HEK293 (cell line): Measurements from ENCODE around the gene MME.
A peak's percentile ranks its signal among the peaks of the same experiment; 100 is the strongest.

Experiments
- CTCF ChIA-PET: fragments of 350-600 bp; formaldehyde crosslinking; extraction: SDS; loops from one replicate; lab custom pipeline; 2021; ENCODE audit warnings: antibody characterized with exemption; lab: Yijun Ruan, JAX
- POLR2A ChIA-PET: fragments of 300-600 bp; formaldehyde crosslinking; extraction: SDS; loops from one replicate; lab custom pipeline; 2020; ENCODE audit warnings: antibody characterized with exemption, inconsistent platforms; lab: Yijun Ruan, JAX
- H3K27ac ChIP-seq: fragments of 200-500 bp; sonication (Bioruptor generic); 2 replicates; pipeline ENCODE4 v1.5.1; 2014; ENCODE audit warnings: low read depth, low read length, control low read depth, inconsistent platforms; ENCODE audit errors: extremely low read depth
- H3K36me3 ChIP-seq, 2 experiments: fragments of 200-500 bp in 1 of 2; sonication (Bioruptor generic) in 1 of 2; 1 replicate in 1 of 2; 2 replicates in 1 of 2; pipeline ENCODE4 v1.5.1; 2014 to 2017; ENCODE audit warnings: inconsistent platforms in 2 of 2, low read length in 2 of 2; ENCODE audit not compliant: control insufficient read depth in 2 of 2, insufficient read depth in 1 of 2
- H3K4me1 ChIP-seq: fragments of 200-500 bp; sonication (Bioruptor generic); 2 replicates; pipeline ENCODE4 v1.5.1; 2014; ENCODE audit warnings: mild to moderate bottlenecking, low read length, inconsistent platforms; ENCODE audit not compliant: control insufficient read depth, insufficient read depth
- H3K4me3 ChIP-seq: 2 replicates; pipeline ENCODE4 v1.5.1; 2011; ENCODE audit warnings: low read depth, mild to moderate bottlenecking, control low read depth, low read length, moderate library complexity
- H3K9me3 ChIP-seq: fragments of 200-500 bp; sonication (Bioruptor generic); 2 replicates; pipeline ENCODE4 v1.5.1; 2014; ENCODE audit warnings: low read depth, low read length, inconsistent platforms; ENCODE audit not compliant: control insufficient read depth, insufficient read depth
- GLIS1 ChIP-seq: fragments of 450-650 bp; formaldehyde crosslinking; IDR thresholded peaks from 2 replicates; pipeline ENCODE4 v1.5.1; 2016; ENCODE audit warnings: missing biosample characterization, missing genetic modification characterization
- KLF16 ChIP-seq: fragments of 450-650 bp; formaldehyde crosslinking; IDR thresholded peaks from 2 replicates; pipeline ENCODE4 v1.5.1; 2017; ENCODE audit warnings: missing biosample characterization, missing genetic modification characterization
- KLF9 ChIP-seq: fragments of 450-650 bp; formaldehyde crosslinking; IDR thresholded peaks from 2 replicates; pipeline ENCODE4 v1.5.1; 2016; ENCODE audit warnings: missing biosample characterization, missing genetic modification characterization, low read depth
- MYNN ChIP-seq: fragments of 450-650 bp; formaldehyde crosslinking; IDR thresholded peaks from 2 replicates; pipeline ENCODE4 v1.5.1; 2016; ENCODE audit warnings: missing biosample characterization, missing genetic modification characterization, borderline replicate concordance
- TRIM28 ChIP-seq: IDR thresholded peaks from 2 replicates; pipeline ENCODE4 v1.6.1; 2011; ENCODE audit warnings: low read length, control low read depth, borderline replicate concordance
- ZBTB48 ChIP-seq: fragments of 450-650 bp; formaldehyde crosslinking; IDR thresholded peaks from 2 replicates; pipeline ENCODE4 v1.5.1; 2016; ENCODE audit warnings: missing biosample characterization, missing genetic modification characterization
- ZNF114 ChIP-seq: fragments of 450-650 bp; formaldehyde crosslinking; IDR thresholded peaks from 2 replicates; pipeline ENCODE4 v1.5.0; 2017; ENCODE audit warnings: missing biosample characterization, missing genetic modification characterization
- ZNF174 ChIP-seq: fragments of 450-650 bp; formaldehyde crosslinking; IDR thresholded peaks from 2 replicates; pipeline ENCODE4 v1.5.0; 2017; ENCODE audit warnings: missing biosample characterization, mild to moderate bottlenecking, missing genetic modification characterization
- ZNF473 ChIP-seq: fragments of 450-650 bp; formaldehyde crosslinking; IDR thresholded peaks from 2 replicates; pipeline ENCODE4 v1.5.1; 2017; ENCODE audit warnings: missing biosample characterization, missing genetic modification characterization
- ZNF658 ChIP-seq: fragments of 450-650 bp; formaldehyde crosslinking; IDR thresholded peaks from 2 replicates; pipeline ENCODE4; 2016; ENCODE audit warnings: missing biosample characterization, missing genetic modification characterization
- ZNF664 ChIP-seq: fragments of 450-650 bp; formaldehyde crosslinking; IDR thresholded peaks from 2 replicates; pipeline ENCODE4 v1.5.1; 2016; ENCODE audit warnings: missing biosample characterization, missing genetic modification characterization
- ZNF777 ChIP-seq: fragments of 450-650 bp; formaldehyde crosslinking; IDR thresholded peaks from 2 replicates; pipeline ENCODE4 v1.5.1; 2017; ENCODE audit warnings: missing biosample characterization, missing genetic modification characterization, borderline replicate concordance
- TF ChIP-seq, protein P1 (sequence below): fragments of 450-650 bp; formaldehyde crosslinking; IDR thresholded peaks from 2 replicates; pipeline ENCODE4 v1.5.1; 2016; ENCODE audit warnings: missing biosample characterization, missing genetic modification characterization
- TF ChIP-seq, protein P2 (sequence below): fragments of 450-650 bp; formaldehyde crosslinking; IDR thresholded peaks from 2 replicates; pipeline ENCODE4 v1.5.1; 2016; ENCODE audit warnings: missing biosample characterization, missing genetic modification characterization
- TF ChIP-seq, protein P3 (sequence below): fragments of 450-650 bp; formaldehyde crosslinking; IDR thresholded peaks from 2 replicates; pipeline ENCODE4 v1.5.1; 2016; ENCODE audit warnings: missing biosample characterization, missing genetic modification characterization
- TF ChIP-seq, protein P4 (sequence below): fragments of 450-650 bp; formaldehyde crosslinking; conservative IDR thresholded peaks from 2 replicates; pipeline ENCODE4 v1.5.1; 2016; ENCODE audit warnings: low read depth, missing biosample characterization, missing genetic modification characterization
- TF ChIP-seq, protein P5 (sequence below): fragments of 450-650 bp; formaldehyde crosslinking; IDR thresholded peaks from 2 replicates; pipeline ENCODE4; 2016; ENCODE audit warnings: missing biosample characterization, missing genetic modification characterization

Gene MME

DNA sequence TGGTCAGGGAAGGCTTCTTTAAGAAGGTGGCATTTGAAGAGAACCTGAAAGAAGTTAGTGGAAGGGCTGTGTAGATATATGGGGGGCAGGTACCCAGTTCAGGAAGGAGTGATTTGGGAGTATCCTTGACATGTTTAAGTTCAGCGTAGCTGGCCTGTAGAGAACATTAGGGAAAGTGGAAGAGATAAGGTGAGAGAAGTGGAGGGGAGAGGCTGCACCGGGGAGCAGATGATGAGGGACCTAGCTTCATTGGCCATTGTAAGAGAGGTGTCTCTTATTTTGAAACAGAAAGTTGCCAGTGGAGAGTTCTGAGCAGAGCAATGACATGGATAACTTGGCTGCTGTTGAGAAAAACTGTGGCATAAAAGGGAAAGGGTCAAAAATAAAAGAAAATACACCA lies 44.6 kb upstream of the MME start:
- ChIA-PET CTCF (no interaction called here), POLR2A (no interaction called here)
- Histone ChIP-seq H3K9me3 (no peaks in the 10 kb centered on the region), H3K4me3 (no peak overlapping the region), H3K36me3 (no peaks in the 10 kb centered on the region), H3K4me1 (no peaks in the 10 kb centered on the region), H3K27ac (no peak overlapping the region)
- TF ChIP-seq ZNF664 (tag by site-specific recombination) (no peak), MYNN (tag by site-specific recombination) (0 out of 2 replicates have a peak, but pooled peaks have one; percentile 14)

DNA sequence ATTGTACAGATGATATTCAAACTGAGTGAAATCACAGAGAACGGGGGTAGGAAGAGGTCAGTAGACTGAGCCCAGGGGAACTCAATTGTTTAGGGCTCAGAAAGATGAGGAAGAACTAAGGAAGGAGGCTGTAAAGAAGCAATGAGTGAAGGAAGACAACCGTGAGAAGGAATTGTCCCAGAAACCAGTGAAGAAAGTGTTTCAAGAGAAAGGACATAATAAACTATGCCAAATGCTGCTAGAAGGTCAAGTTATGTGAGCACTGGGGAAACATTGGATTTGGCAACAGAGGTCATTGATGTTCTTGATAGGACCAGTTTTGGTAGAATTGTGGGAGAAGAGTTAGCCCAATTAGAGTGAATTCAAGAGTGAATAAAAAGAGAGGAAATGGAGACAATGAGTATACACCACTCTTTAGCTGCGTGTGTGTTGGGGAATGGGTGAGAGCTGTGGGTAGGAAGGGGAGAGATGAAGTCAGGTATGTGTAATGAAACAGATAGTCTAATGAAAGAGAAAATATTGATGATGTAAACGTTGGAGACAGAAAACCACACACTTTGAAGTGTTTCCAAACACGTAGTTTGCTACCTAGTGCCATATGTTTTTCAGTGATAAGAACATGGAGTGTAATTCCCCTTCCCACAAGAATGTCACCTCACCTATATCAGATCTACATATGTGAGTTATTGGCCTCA lies 42.5 kb upstream of the MME start:
- no peaks in the 10 kb centered on the region for H3K4me1 ChIP-seq
- TF ChIP-seq, protein P1, sequence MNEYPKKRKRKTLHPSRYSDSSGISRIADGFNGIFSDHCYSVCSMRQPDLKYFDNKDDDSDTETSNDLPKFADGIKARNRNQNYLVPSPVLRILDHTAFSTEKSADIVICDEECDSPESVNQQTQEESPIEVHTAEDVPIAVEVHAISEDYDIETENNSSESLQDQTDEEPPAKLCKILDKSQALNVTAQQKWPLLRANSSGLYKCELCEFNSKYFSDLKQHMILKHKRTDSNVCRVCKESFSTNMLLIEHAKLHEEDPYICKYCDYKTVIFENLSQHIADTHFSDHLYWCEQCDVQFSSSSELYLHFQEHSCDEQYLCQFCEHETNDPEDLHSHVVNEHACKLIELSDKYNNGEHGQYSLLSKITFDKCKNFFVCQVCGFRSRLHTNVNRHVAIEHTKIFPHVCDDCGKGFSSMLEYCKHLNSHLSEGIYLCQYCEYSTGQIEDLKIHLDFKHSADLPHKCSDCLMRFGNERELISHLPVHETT (tag by site-specific recombination) = no peak
- no peak for TF ChIP-seq KLF16 (tag by site-specific recombination)
- TF ChIP-seq, protein P2, sequence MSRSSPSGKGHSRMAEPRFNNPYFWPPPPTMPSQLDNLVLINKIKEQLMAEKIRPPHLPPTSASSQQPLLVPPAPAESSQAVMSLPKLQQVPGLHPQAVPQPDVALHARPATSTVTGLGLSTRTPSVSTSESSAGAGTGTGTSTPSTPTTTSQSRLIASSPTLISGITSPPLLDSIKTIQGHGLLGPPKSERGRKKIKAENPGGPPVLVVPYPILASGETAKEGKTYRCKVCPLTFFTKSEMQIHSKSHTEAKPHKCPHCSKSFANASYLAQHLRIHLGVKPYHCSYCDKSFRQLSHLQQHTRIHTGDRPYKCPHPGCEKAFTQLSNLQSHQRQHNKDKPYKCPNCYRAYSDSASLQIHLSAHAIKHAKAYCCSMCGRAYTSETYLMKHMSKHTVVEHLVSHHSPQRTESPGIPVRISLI (tag by site-specific recombination) = no peak
- no peak for TF ChIP-seq ZBTB48
- no peak for TF ChIP-seq ZNF777 (tag by site-specific recombination)
- TF ChIP-seq KLF9 (tag by site-specific recombination) = no peak
- TF ChIP-seq ZNF114 (tag by site-specific recombination) = no peak
- TF ChIP-seq, protein P3, sequence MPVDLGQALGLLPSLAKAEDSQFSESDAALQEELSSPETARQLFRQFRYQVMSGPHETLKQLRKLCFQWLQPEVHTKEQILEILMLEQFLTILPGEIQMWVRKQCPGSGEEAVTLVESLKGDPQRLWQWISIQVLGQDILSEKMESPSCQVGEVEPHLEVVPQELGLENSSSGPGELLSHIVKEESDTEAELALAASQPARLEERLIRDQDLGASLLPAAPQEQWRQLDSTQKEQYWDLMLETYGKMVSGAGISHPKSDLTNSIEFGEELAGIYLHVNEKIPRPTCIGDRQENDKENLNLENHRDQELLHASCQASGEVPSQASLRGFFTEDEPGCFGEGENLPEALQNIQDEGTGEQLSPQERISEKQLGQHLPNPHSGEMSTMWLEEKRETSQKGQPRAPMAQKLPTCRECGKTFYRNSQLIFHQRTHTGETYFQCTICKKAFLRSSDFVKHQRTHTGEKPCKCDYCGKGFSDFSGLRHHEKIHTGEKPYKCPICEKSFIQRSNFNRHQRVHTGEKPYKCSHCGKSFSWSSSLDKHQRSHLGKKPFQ (tag by site-specific recombination) = no peak
- no peak for TF ChIP-seq TRIM28
- TF ChIP-seq ZNF174 (tag by site-specific recombination) = no peak
- no peaks in the 10 kb centered on the region for H3K9me3 ChIP-seq
- H3K27ac ChIP-seq = no peak overlapping the region
- no peaks in the 10 kb centered on the region for H3K36me3 ChIP-seq
- POLR2A ChIA-PET = no interaction called here
- CTCF ChIA-PET = no interaction called here
- no peak overlapping the region for H3K4me3 ChIP-seq

DNA sequence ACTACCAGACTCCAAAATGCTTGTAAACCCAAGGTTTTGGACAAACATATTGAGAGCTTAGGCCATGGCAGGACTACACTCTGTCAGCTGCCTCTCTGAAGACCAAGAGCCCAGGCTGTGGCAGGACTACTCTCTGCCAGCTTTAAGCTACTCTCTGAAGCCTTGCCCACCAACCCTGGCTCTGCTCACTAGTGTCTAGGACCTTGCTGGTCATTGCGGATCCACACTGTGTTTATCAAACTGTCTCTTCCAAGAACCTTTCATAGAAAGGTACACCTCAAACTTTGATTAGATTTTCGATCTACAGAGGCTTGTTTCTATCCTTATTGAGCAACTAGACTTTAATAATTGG lies 41.9 kb upstream of the MME start:
- TF ChIP-seq, protein P4, sequence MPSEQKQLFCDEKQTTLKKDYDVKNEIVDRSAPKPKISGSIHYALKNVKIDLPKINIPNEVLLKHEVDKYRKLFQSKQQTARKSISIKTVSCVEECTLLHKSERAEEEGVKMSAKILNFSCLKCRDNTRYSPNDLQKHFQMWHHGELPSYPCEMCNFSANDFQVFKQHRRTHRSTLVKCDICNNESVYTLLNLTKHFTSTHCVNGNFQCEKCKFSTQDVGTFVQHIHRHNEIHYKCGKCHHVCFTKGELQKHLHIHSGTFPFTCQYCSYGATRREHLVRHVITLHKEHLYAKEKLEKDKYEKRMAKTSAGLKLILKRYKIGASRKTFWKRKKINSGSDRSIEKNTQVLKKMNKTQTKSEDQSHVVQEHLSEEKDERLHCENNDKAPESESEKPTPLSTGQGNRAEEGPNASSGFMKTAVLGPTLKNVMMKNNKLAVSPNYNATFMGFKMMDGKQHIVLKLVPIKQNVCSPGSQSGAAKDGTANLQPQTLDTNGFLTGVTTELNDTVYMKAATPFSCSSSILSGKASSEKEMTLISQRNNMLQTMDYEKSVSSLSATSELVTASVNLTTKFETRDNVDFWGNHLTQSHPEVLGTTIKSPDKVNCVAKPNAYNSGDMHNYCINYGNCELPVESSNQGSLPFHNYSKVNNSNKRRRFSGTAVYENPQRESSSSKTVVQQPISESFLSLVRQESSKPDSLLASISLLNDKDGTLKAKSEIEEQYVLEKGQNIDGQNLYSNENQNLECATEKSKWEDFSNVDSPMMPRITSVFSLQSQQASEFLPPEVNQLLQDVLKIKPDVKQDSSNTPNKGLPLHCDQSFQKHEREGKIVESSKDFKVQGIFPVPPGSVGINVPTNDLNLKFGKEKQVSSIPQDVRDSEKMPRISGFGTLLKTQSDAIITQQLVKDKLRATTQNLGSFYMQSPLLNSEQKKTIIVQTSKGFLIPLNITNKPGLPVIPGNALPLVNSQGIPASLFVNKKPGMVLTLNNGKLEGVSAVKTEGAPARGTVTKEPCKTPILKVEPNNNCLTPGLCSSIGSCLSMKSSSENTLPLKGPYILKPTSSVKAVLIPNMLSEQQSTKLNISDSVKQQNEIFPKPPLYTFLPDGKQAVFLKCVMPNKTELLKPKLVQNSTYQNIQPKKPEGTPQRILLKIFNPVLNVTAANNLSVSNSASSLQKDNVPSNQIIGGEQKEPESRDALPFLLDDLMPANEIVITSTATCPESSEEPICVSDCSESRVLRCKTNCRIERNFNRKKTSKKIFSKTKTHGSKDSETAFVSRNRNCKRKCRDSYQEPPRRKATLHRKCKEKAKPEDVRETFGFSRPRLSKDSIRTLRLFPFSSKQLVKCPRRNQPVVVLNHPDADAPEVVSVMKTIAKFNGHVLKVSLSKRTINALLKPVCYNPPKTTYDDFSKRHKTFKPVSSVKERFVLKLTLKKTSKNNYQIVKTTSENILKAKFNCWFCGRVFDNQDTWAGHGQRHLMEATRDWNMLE (tag by site-specific recombination) = no peak
- TF ChIP-seq ZNF473 (no peak), ZNF658 (no peak), GLIS1 (tag by site-specific recombination) (no peak)
- TF ChIP-seq, protein P5, sequence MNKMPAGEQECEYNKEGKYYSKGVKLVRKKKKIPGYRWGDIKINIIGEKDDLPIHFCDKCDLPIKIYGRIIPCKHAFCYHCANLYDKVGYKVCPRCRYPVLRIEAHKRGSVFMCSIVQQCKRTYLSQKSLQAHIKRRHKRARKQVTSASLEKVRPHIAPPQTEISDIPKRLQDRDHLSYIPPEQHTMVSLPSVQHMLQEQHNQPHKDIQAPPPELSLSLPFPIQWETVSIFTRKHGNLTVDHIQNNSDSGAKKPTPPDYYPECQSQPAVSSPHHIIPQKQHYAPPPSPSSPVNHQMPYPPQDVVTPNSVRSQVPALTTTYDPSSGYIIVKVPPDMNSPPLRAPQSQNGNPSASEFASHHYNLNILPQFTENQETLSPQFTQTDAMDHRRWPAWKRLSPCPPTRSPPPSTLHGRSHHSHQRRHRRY = no peak
- CTCF ChIA-PET = no interaction called here
- Histone ChIP-seq H3K4me3 (no peak overlapping the region), H3K4me1 (no peaks in the 10 kb centered on the region), H3K36me3 (no peaks in the 10 kb centered on the region), H3K27ac (no peak overlapping the region), H3K9me3 (no peaks in the 10 kb centered on the region)
- POLR2A ChIA-PET = no interaction called here
